Progenitor cell of endocrine pancreas (in vitro differentiated cells): Measurements from ENCODE around the gene ARMC12. TPM values are rescaled to one million over a fixed set of nuclear protein-coding genes. Genes with fewer than 3 reads are reported as not detected.

ENCODE experiments used
- DNase-seq: peaks from one replicate; pipeline ENCODE4 v3.0.0; 2021; ENCODE audit warnings: low spot score; ENCODE audit not compliant: unreplicated experiment
- H3K27ac Mint-ChIP-seq: 2 replicates; pipeline ENCODE4 v1.8.0; 2021; ENCODE audit warnings: mild to moderate bottlenecking, moderate library complexity, mixed read lengths
- H3K27me3 Mint-ChIP-seq: 2 replicates; pipeline ENCODE4 v1.8.0; 2021; ENCODE audit warnings: mixed read lengths
- H3K36me3 Mint-ChIP-seq: 2 replicates; pipeline ENCODE4 v1.8.0; 2022; ENCODE audit warnings: mixed read lengths; ENCODE audit not compliant: insufficient read depth
- H3K4me1 Mint-ChIP-seq: 2 replicates; pipeline ENCODE4 v1.8.0; 2021; ENCODE audit warnings: low read depth, mixed read lengths
- H3K4me3 Mint-ChIP-seq: 2 replicates; pipeline ENCODE4 v1.8.0; 2021; ENCODE audit warnings: low read depth, mild to moderate bottlenecking, moderate library complexity, mixed read lengths
- H3K9me3 Mint-ChIP-seq: 2 replicates; pipeline ENCODE4 v1.8.0; 2021; ENCODE audit warnings: low read depth, mixed read lengths
- total RNA-seq: library from RNA; stranded (reverse); gene quantifications from 2 replicates; pipeline ENCODE4 v1.2.1, GENCODE V29; 2021
- TF ChIP-seq, protein P1 (sequence below): fragments of 200-600 bp; sonication (generic); IDR thresholded peaks from one replicate; pipeline ENCODE4 v1.5.0; 2021; ENCODE audit warnings: antibody characterized with exemption, mild to moderate bottlenecking; ENCODE audit not compliant: unreplicated experiment

Gene ARMC12
- total RNA-seq, 1 donor from 2014 or later = 0.98 TPM

DNA sequence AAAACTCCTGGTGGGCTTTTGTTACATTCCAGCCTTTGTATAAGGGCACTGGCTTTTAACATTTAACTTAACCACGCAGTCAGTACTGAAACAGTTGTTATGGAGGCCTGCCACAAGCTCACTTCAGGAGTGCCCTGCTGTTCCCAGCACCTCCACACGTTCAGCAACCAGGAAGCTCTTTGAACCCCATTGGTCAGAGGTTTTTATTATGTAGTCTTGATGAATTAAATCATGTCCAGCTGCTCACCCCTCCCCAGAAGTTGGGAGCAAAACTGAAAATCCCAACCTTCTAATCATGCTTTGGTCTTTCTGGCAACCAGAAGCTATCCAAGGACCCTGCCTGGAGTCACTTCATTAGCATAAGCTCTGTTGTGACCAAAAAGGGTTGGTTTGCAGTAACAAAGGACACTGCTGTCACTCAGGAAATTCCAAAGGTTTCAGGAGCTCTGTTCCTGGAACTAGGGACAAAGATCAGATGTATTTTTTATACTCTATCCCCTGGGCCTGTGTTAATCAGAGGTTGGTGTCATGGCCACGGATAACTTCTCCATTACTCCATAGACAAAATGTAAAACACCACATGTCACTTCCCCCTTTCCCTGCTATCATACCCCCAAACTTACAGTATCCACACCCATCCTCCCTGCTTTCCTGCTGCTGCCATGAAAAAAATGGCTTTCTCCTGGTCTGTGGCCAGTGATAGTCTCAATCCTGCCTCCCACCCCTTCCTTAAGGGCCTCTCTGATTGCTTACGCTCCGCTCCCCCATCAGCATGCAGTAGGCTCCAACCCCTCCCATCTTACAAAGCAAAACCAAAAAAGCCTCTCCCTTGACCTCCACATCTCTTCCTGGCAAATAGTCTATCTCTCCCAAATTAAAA is 3.1 kb downstream of the ARMC12 start:
- Mint-ChIP-seq H3K27me3 (no peaks in the 10 kb centered on the region), H3K36me3 (no peaks in the 10 kb centered on the region), H3K4me3 (no peak overlapping the region), H3K9me3 (no peaks in the 10 kb centered on the region), H3K4me1 (peaks cover 14% of the 10 kb centered on the region), H3K27ac (no peak overlapping the region)
- TF ChIP-seq, protein P1, sequence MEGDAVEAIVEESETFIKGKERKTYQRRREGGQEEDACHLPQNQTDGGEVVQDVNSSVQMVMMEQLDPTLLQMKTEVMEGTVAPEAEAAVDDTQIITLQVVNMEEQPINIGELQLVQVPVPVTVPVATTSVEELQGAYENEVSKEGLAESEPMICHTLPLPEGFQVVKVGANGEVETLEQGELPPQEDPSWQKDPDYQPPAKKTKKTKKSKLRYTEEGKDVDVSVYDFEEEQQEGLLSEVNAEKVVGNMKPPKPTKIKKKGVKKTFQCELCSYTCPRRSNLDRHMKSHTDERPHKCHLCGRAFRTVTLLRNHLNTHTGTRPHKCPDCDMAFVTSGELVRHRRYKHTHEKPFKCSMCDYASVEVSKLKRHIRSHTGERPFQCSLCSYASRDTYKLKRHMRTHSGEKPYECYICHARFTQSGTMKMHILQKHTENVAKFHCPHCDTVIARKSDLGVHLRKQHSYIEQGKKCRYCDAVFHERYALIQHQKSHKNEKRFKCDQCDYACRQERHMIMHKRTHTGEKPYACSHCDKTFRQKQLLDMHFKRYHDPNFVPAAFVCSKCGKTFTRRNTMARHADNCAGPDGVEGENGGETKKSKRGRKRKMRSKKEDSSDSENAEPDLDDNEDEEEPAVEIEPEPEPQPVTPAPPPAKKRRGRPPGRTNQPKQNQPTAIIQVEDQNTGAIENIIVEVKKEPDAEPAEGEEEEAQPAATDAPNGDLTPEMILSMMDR = no peak
- no peak for DNase-seq

DNA sequence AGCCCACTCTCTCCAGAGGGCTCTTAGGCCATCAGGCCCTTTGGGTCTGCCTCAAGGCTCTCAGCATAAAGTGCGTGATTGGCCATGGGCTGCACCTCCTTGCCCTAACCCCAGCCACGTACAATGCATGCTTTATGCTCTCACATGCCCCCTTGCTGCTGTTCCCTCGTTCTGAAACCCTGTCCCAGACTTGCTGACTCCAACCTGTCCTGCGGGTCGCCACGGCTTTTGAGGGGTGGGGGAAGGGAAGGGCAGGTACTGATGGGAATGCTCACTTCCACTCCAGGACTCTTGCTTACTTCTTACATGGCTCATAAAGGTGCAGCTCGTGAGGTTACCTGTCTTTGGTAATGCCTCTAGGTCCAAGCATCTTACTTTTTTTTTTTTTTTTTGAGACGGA is 6.0 kb downstream of the ARMC12 start:
- DNase-seq = no peak
- H3K4me3 Mint-ChIP-seq = no peak overlapping the region

DNA sequence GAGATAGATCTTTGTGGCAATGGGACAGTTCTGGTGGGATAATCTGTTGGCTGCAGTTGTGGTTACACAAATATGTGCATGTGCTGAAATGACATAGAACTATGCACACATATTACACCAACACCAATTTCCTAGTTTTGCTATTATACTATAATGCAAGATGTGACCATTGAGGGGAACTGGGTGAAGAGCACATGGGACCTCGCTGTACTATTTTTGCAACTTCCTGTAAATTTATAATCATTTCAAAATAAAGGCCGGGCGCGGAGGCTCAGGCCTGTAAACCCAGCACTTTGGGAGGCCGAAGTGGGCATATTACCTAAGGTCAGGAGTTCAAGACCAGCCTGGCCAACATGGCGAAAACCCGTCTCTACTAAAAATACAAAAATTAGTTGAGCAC is 8.7 kb downstream of the ARMC12 start:
- DNase-seq = no peak
- H3K4me1 Mint-ChIP-seq = peaks cover 6% of the 10 kb centered on the region
- no peak overlapping the region for H3K4me3 Mint-ChIP-seq
- TF ChIP-seq, protein P1 = no peak
- no peaks in the 10 kb centered on the region for H3K36me3 Mint-ChIP-seq
- peaks cover 11% of the 10 kb centered on the region for H3K9me3 Mint-ChIP-seq
- H3K27ac Mint-ChIP-seq = no peak overlapping the region
- H3K27me3 Mint-ChIP-seq = no peaks in the 10 kb centered on the region

More for the DNA sequence above, 6.0 kb downstream of the ARMC12 start:
- Mint-ChIP-seq H3K27ac (peak overlapping the region; percentile 90), H3K27me3 (no peaks in the 10 kb centered on the region), H3K36me3 (no peaks in the 10 kb centered on the region), H3K9me3 (peaks cover 7% of the 10 kb centered on the region), H3K4me1 (peaks cover 14% of the 10 kb centered on the region)
- TF ChIP-seq, protein P1 = no peak

DNA sequence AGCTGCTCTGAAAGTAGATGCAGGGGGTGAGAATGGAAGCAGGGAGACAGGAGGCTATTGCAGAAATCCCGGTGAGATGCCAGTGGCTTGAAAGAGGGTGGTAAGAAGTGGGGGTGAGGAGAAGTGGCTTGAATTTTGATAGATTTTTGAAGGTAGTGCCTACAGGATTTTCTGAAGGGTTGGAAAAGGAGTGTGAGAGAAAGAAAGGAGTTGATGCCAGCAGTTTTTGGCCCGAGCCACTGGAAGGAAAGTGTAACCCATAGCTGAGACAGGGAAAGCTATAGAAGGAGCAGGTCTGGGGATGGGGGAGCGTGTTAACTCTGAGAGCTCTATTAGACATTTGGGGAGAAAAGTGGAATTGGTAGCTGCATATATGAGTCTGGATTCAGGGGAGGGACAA is 9.7 kb downstream of the ARMC12 start:
- no peaks in the 10 kb centered on the region for H3K36me3 Mint-ChIP-seq
- no peak overlapping the region for H3K27ac Mint-ChIP-seq
- TF ChIP-seq, protein P1 = no peak
- H3K9me3 Mint-ChIP-seq = peaks cover 11% of the 10 kb centered on the region
- no peaks in the 10 kb centered on the region for H3K27me3 Mint-ChIP-seq
- no peak for DNase-seq
- no peak overlapping the region for H3K4me3 Mint-ChIP-seq
- peaks cover 5% of the 10 kb centered on the region for H3K4me1 Mint-ChIP-seq

DNA sequence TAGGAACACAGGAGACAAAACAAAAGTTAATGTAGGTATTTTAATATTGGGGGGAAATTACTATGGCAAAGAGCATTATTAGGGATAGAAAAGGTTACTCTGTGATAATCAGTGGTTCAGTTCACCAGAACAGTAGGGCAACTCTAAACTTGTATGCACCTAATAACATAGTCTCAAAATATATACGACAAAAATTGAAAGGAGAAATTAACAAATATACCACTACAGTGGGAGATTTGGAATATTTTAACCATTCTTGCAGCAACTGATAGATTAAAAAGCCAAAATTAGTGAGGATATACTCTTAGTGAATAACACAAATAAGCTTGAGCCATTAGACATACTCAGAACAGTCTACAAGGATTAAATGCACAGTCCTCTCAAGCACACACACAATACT is 11.0 kb downstream of the ARMC12 start:
- H3K9me3 Mint-ChIP-seq = peaks cover 11% of the 10 kb centered on the region

More for the DNA sequence above, 11.0 kb downstream of the ARMC12 start:
- no peaks in the 10 kb centered on the region for H3K36me3 Mint-ChIP-seq
- no peak overlapping the region for H3K4me3 Mint-ChIP-seq
- H3K4me1 Mint-ChIP-seq = peaks cover under 1% of the 10 kb centered on the region
- no peak overlapping the region for H3K27ac Mint-ChIP-seq
- DNase-seq = no peak
- peaks cover 7% of the 10 kb centered on the region for H3K27me3 Mint-ChIP-seq
- TF ChIP-seq, protein P1 = no peak
